Karpas-422 (cell line): ENCODE data around the gene PLAAT1. TPM values are rescaled to one million over a fixed set of nuclear protein-coding genes. Genes with fewer than 3 reads are reported as not detected.
A peak's percentile ranks its signal among the peaks of the same experiment; 100 is the strongest.

Source experiments
- DNase-seq: peaks from one replicate; pipeline ENCODE4 v3.0.0-alpha.2; 2015
- H2AFZ ChIP-seq: fragments of 200-600 bp; sonication (generic); 2 replicates; pipeline ENCODE4 v1.6.1; 2014; ENCODE audit warnings: antibody characterized with exemption, low read length, mixed read lengths
- H3K27ac ChIP-seq: fragments of 200-600 bp; sonication (generic); 2 replicates; pipeline ENCODE4 v1.5.1; 2014; ENCODE audit warnings: mild to moderate bottlenecking, low read length, moderate library complexity
- H3K27me3 ChIP-seq: fragments of 200-600 bp; sonication (generic); 2 replicates; pipeline ENCODE4 v1.6.1; 2014; ENCODE audit warnings: low read length, mixed read lengths
- H3K36me3 ChIP-seq: fragments of 200-600 bp; sonication (generic); 2 replicates; pipeline ENCODE4 v1.6.1; 2014; ENCODE audit warnings: low read length, mixed read lengths; ENCODE audit not compliant: insufficient read depth
- H3K4me1 ChIP-seq: fragments of 200-600 bp; sonication (generic); 2 replicates; pipeline ENCODE4 v1.6.1; 2014; ENCODE audit warnings: mild to moderate bottlenecking, low read length, mixed read lengths
- H3K4me2 ChIP-seq: fragments of 200-600 bp; sonication (generic); 2 replicates; pipeline ENCODE4 v1.6.1; 2014; ENCODE audit warnings: low read length, low read depth, mild to moderate bottlenecking; ENCODE audit not compliant: poor library complexity, severe bottlenecking
- H3K4me3 ChIP-seq: fragments of 200-600 bp; sonication (generic); 2 replicates; pipeline ENCODE4 v1.5.1; 2014; ENCODE audit warnings: mild to moderate bottlenecking, antibody characterized with exemption, low read length, mixed read lengths
- H3K79me2 ChIP-seq: fragments of 200-600 bp; sonication (generic); 2 replicates; pipeline ENCODE4 v1.6.1; 2014; ENCODE audit warnings: mild to moderate bottlenecking, low read length, mixed read lengths
- H3K9ac ChIP-seq: fragments of 200-600 bp; sonication (generic); 2 replicates; pipeline ENCODE4 v1.6.0; 2014; ENCODE audit warnings: low read length
- H3K9me2 ChIP-seq: fragments of 200-600 bp; sonication (generic), shearing (Covaris generic); replicated peaks from 2 replicates; pipeline ENCODE4 v1.6.0; 2014; ENCODE audit warnings: mild to moderate bottlenecking, low read length, moderate library complexity; ENCODE audit not compliant: insufficient read depth
- H3K9me3 ChIP-seq: fragments of 300-700, 200-600 bp; sonication (generic); 2 replicates; pipeline ENCODE4 v1.6.1; 2014; ENCODE audit warnings: low read length, mixed read lengths
- H4K20me1 ChIP-seq: fragments of 200-600 bp; sonication (generic); 2 replicates; pipeline ENCODE4 v1.6.1; 2014; ENCODE audit warnings: mild to moderate bottlenecking, antibody characterized with exemption, low read length, low read depth; ENCODE audit not compliant: insufficient read depth
- total RNA-seq: library from RNA; depleted of rRNA; stranded (reverse); fragments of >200 nt; shearing (Covaris generic); gene quantifications from 2 replicates; pipeline ENCODE4 v1.2.3, GENCODE V29; 2014; ENCODE audit warnings: low replicate concordance; rRNA removed

The PLAAT1 gene
- total RNA-seq, 1 experiment from 2014 or later, result not detected

GRCh38 chr3:193310914-193311723, 70.1 kb downstream of the PLAAT1 start:
- Histone ChIP-seq H3K4me2 (no peak overlapping the region), H3K27me3 (no peaks in the 10 kb centered on the region), H3K27ac (no peak overlapping the region), H3K9ac (no peak overlapping the region), H3K9me2 (no peaks in the 10 kb centered on the region), H3K4me1 (no peaks in the 10 kb centered on the region), H3K36me3 (no peaks in the 10 kb centered on the region), H4K20me1 (no peaks in the 10 kb centered on the region), H3K4me3 (no peak overlapping the region), H3K9me3 (no peaks in the 10 kb centered on the region), H3K79me2 (no peaks in the 10 kb centered on the region), H2AFZ (no peak overlapping the region)
- no peak for DNase-seq

DNA sequence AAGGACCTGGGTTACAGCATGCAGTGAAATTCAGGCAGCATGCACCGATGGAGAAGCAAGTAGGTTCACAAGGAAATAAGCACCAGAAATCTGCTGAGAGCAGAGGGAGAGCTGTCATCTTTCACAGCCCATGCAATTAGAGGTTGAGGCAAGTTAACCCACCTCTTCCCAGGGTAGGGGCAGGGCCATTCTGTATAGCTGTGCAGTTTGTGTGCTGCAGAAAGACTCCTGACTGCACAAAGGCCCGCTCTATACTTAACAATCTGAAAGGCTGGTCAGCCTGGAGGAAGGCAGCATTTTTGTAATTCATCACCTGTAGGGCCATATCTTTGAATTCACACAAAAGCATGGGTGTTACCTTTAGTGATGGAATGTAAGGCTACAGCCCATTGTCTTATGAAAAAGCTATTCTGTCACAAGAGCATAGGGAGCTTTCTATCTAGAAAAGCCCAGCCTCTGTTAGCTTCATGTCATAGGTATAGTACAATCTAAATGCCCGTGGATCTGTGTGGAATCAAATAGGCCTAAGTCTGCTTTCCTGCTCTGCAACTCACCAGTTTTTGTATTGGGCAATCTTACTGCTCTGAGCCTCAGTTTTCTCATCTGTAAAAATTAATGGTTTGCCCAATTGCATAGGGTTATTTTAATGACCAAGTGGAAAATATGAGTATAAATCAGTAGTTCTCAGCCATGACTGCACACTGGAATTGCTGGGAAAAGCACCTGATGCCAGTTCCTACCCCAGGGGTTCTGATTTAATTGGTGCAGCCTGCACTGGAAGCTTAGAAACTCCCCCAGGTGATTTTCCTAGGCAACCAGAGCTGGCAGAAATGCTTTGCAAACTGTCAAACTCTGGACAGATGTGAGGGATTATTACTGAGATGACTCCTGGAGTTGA, 72.3 kb downstream of the PLAAT1 start:
- no peak overlapping the region for H2AFZ ChIP-seq
- H3K4me3 ChIP-seq, result no peak overlapping the region
- no peaks in the 10 kb centered on the region for H4K20me1 ChIP-seq
- DNase-seq, result no peak
- H3K4me1 ChIP-seq, result no peaks in the 10 kb centered on the region
- no peaks in the 10 kb centered on the region for H3K79me2 ChIP-seq
- H3K9me2 ChIP-seq, result no peaks in the 10 kb centered on the region
- H3K9ac ChIP-seq, result no peak overlapping the region
- no peaks in the 10 kb centered on the region for H3K27me3 ChIP-seq
- no peaks in the 10 kb centered on the region for H3K36me3 ChIP-seq
- H3K4me2 ChIP-seq, result no peak overlapping the region
- H3K27ac ChIP-seq, result no peak overlapping the region
- H3K9me3 ChIP-seq, result no peaks in the 10 kb centered on the region

- Histone ChIP-seq H3K4me2 (no peak overlapping the region), H2AFZ (no peak overlapping the region), H3K9me3 (no peaks in the 10 kb centered on the region), H3K27me3 (no peaks in the 10 kb centered on the region), H3K9ac (no peak overlapping the region), H3K4me3 (no peak overlapping the region), H3K36me3 (no peaks in the 10 kb centered on the region), H3K27ac (no peak overlapping the region), H3K9me2 (no peaks in the 10 kb centered on the region), H3K4me1 (no peaks in the 10 kb centered on the region), H4K20me1 (no peaks in the 10 kb centered on the region), H3K79me2 (no peaks in the 10 kb centered on the region)
- peak; percentile 55 for DNase-seq
These were observed 73.1 kb downstream of the PLAAT1 start for GRCh38 chr3:193314161-193314560.

DNA sequence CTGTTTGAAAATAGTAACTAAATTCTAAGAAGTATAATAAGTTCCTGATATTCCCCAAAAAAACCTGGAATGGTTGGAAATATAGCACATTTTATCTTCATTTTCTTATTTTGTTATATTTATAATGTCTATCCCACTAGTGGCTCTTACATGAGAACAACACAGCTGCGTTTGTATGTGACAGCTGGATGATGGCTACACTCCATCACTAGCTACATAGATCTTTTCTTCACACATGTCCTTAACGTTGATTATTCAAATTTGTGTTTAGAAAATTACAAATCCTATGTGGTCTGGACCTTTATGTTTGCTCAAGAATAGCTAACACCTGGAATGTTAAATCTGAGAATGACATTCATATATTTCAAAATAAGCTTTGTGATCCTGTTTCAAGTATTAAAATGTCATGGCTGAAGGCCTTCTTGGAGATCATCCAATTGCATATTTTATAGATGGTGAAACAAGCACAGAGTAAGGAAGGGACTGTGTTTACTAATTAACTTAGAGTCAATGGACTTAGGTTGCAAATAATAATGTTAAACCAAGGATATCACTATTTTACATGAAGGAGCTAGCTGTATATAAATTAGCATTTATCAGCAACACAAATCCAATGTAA, 76.8 kb downstream of the PLAAT1 start:
- Histone ChIP-seq H3K9me3 (no peaks in the 10 kb centered on the region), H3K27me3 (no peaks in the 10 kb centered on the region), H3K4me2 (no peak overlapping the region), H3K79me2 (no peaks in the 10 kb centered on the region), H3K9me2 (no peaks in the 10 kb centered on the region), H3K9ac (no peak overlapping the region), H3K36me3 (no peaks in the 10 kb centered on the region), H4K20me1 (no peaks in the 10 kb centered on the region), H3K4me1 (no peaks in the 10 kb centered on the region), H2AFZ (no peak overlapping the region), H3K27ac (no peak overlapping the region), H3K4me3 (no peak overlapping the region)
- DNase-seq, result no peak

Other genes with a start within 250 kb of the PLAAT1 start
- not detected in 2 replicates for gene ATP13A5, start 137.5 kb downstream of the PLAAT1 start, total RNA-seq